Measurements from ENCODE around the gene CDH23. TPM values are rescaled to one million over a fixed set of nuclear protein-coding genes. Genes with fewer than 3 reads are reported as not detected.

Gene CDH23
- total RNA-seq, 4 donors from 2014 or later: 0.57 to 5.9 (median 1.0) TPM

GRCh38 chr10:71529207-71529827, 132.6 kb downstream of the CDH23 start:
- Histone ChIP-seq H3K4me1 (peaks cover 3 to 44% (median 5%) of the 10 kb centered on the region in 3 donors), H3K27ac (no peak overlapping the region), H3K9me3 (no peaks in the 10 kb centered on the region), H3K4me3 (no peak overlapping the region), H3K27me3 (peaks cover 0 to 3% (median 0%) of the 10 kb centered on the region in 4 donors), H3K36me3 (no peaks in the 10 kb centered on the region)
- no peak for TF ChIP-seq CTCF (IDR thresholded peaks at IDR 0.05)
- no peak for TF ChIP-seq POLR2A (IDR thresholded peaks at IDR 0.05)
- intact Hi-C loops (cut with DNase I): no loop called here
- 54 to 83% methylated on average over 4 to 11 of the region's 11 CpGs for WGBS, 2 donors
- DNase-seq: no peak

- 54 to 73% methylated on average over 2 to 3 of the region's 4 CpGs for WGBS, 2 donors
- DNase-seq: no peak
These were observed 134.1 kb downstream of the CDH23 start for GRCh38 chr10:71530781-71531180.

GRCh38 chr10:71531485-71532446, 135.0 kb downstream of the CDH23 start:
- intact Hi-C loops (cut with DNase I): no loop called here
- Histone ChIP-seq H3K27ac (no peak overlapping the region), H3K27me3 (no peaks in the 10 kb centered on the region), H3K4me1 (peaks cover 0 to 27% (median 3%) of the 10 kb centered on the region in 3 donors), H3K36me3 (no peaks in the 10 kb centered on the region), H3K4me3 (no peak overlapping the region), H3K9me3 (no peaks in the 10 kb centered on the region)
- DNase-seq: no peak
- WGBS, 2 donors: 50 to 64% methylated on average over 1 to 4 of the region's 10 CpGs
- no peak for TF ChIP-seq CTCF (IDR thresholded peaks at IDR 0.05)
- no peak for TF ChIP-seq POLR2A (IDR thresholded peaks at IDR 0.05)

More at GRCh38 chr10:71530781-71531180, 134.1 kb downstream of the CDH23 start:
- no peaks in the 10 kb centered on the region for H3K36me3 ChIP-seq
- no peak overlapping the region for H3K4me3 ChIP-seq
- no peak overlapping the region for H3K27ac ChIP-seq
- H3K9me3 ChIP-seq: no peaks in the 10 kb centered on the region
- TF ChIP-seq POLR2A (IDR thresholded peaks at IDR 0.05) (no peak), CTCF (IDR thresholded peaks at IDR 0.05) (no peak)
- peaks cover 3 to 37% (median 5%) of the 10 kb centered on the region in 3 donors for H3K4me1 ChIP-seq
- intact Hi-C loops (cut with DNase I): no loop called here
- no peaks in the 10 kb centered on the region for H3K27me3 ChIP-seq

- Histone ChIP-seq H3K27ac (no peak overlapping the region), H3K36me3 (no peaks in the 10 kb centered on the region), H3K4me3 (no peak overlapping the region), H3K27me3 (no peaks in the 10 kb centered on the region), H3K4me1 (peaks cover 0 to 26% (median 3%) of the 10 kb centered on the region in 3 donors), H3K9me3 (no peaks in the 10 kb centered on the region)
- intact Hi-C loops (cut with DNase I): no loop called here
- no peak for DNase-seq
- TF ChIP-seq POLR2A (IDR thresholded peaks at IDR 0.05) (no peak), CTCF (IDR thresholded peaks at IDR 0.05) (no peak)
- WGBS, 2 donors: 95 to 96% methylated on average over 6 to 11 of the region's 11 CpGs
These were observed 136.2 kb downstream of the CDH23 start for GRCh38 chr10:71532878-71533277.

GRCh38 chr10:71533936-71534335, 137.2 kb downstream of the CDH23 start:
- H3K27me3 ChIP-seq: no peaks in the 10 kb centered on the region
- WGBS, 2 donors: 90 to 93% methylated on average over 6 to 7 of the region's 7 CpGs
- TF ChIP-seq POLR2A (IDR thresholded peaks at IDR 0.05) (no peak), CTCF (IDR thresholded peaks at IDR 0.05) (no peak)

More at GRCh38 chr10:71533936-71534335, 137.2 kb downstream of the CDH23 start:
- peaks cover 0 to 27% (median 3%) of the 10 kb centered on the region in 3 donors for H3K4me1 ChIP-seq
- no peak overlapping the region for H3K27ac ChIP-seq
- no peaks in the 10 kb centered on the region for H3K36me3 ChIP-seq
- no peaks in the 10 kb centered on the region for H3K9me3 ChIP-seq
- intact Hi-C loops (cut with DNase I): no loop called here
- no peak for DNase-seq
- no peak overlapping the region for H3K4me3 ChIP-seq
